WTC11 (cell line): ENCODE data around the gene POP5. TPM values are rescaled to one million over a fixed set of nuclear protein-coding genes. Genes with fewer than 3 reads are reported as not detected.

ENCODE experiments used
- AR ChIP-seq: fragments of 250-450 bp; sonication (Bioruptor Pico); IDR thresholded peaks from 2 replicates; pipeline ENCODE4 v1.9.0; 2021; ENCODE audit warnings: mild to moderate bottlenecking
- ATF2 ChIP-seq: sonication (generic); formaldehyde crosslinking; IDR thresholded peaks from 2 replicates; pipeline ENCODE4 v1.8.1; 2022; ENCODE audit warnings: low read depth, missing genetic modification reagents, borderline replicate concordance
- ATF6 ChIP-seq: sonication (generic); formaldehyde crosslinking; IDR thresholded peaks from 2 replicates; pipeline ENCODE4 v1.8.1; 2023; ENCODE audit warnings: mild to moderate bottlenecking, missing genetic modification reagents
- CTCF ChIP-seq: fragments of 200-600 bp; IDR thresholded peaks from 2 replicates; pipeline ENCODE4 v1.8.0; 2022; ENCODE audit warnings: antibody characterized with exemption
- E2F1 ChIP-seq: sonication (generic); formaldehyde crosslinking; IDR thresholded peaks from 2 replicates; pipeline ENCODE4 v1.8.0; 2022; ENCODE audit warnings: mild to moderate bottlenecking, missing genetic modification reagents
- ELF4 ChIP-seq: sonication (generic); formaldehyde crosslinking; IDR thresholded peaks from 2 replicates; pipeline ENCODE4 v1.8.1; 2022; ENCODE audit warnings: low read depth, mild to moderate bottlenecking, moderate library complexity, missing genetic modification reagents
- FOXK1 ChIP-seq: sonication (generic); formaldehyde crosslinking; IDR thresholded peaks from 2 replicates; pipeline ENCODE4 v1.8.0; 2022; ENCODE audit warnings: mild to moderate bottlenecking, moderate library complexity, missing genetic modification reagents
- FOXP4 ChIP-seq: sonication (generic); formaldehyde crosslinking; IDR thresholded peaks from 2 replicates; pipeline ENCODE4 v1.8.0; 2022; ENCODE audit warnings: mild to moderate bottlenecking, missing genetic modification reagents
- GRHL2 ChIP-seq: fragments of 250-450 bp; sonication (Bioruptor Pico); IDR thresholded peaks from 2 replicates; pipeline ENCODE4 v1.8.0; 2022; ENCODE audit warnings: mild to moderate bottlenecking, moderate library complexity; ENCODE audit not compliant: insufficient replicate concordance, severe bottlenecking
- JUN ChIP-seq: sonication (generic); formaldehyde crosslinking; IDR thresholded peaks from 2 replicates; pipeline ENCODE4 v1.8.0; 2023; ENCODE audit warnings: mild to moderate bottlenecking, missing genetic modification reagents
- MAX ChIP-seq: sonication (generic); formaldehyde crosslinking; IDR thresholded peaks from 2 replicates; pipeline ENCODE4 v1.8.0; 2022; ENCODE audit warnings: mild to moderate bottlenecking, missing genetic modification reagents
- NFATC4 ChIP-seq: fragments of 250-450 bp; sonication (Bioruptor Pico); IDR thresholded peaks from 2 replicates; pipeline ENCODE4 v1.9.0; 2021; ENCODE audit warnings: mild to moderate bottlenecking
- NFE2L1 ChIP-seq: sonication (generic); formaldehyde crosslinking; IDR thresholded peaks from 2 replicates; pipeline ENCODE4 v1.8.1; 2023; ENCODE audit warnings: missing genetic modification reagents
- NR3C1 ChIP-seq: sonication (generic); formaldehyde crosslinking; conservative IDR thresholded peaks from 2 replicates; pipeline ENCODE4 v1.8.1; 2023; ENCODE audit warnings: low read depth, mild to moderate bottlenecking, missing genetic modification reagents
- OVOL2 ChIP-seq: fragments of 250-450 bp; sonication (Bioruptor Pico); IDR thresholded peaks from 2 replicates; pipeline ENCODE4 v1.9.0; 2021; ENCODE audit warnings: mild to moderate bottlenecking, borderline replicate concordance
- SOX15 ChIP-seq: fragments of 250-450 bp; sonication (Bioruptor Pico); IDR thresholded peaks from 2 replicates; pipeline ENCODE4 v1.9.0; 2021; ENCODE audit warnings: mild to moderate bottlenecking
- TEAD1 ChIP-seq: sonication (generic); formaldehyde crosslinking; IDR thresholded peaks from 2 replicates; pipeline ENCODE4 v1.8.0; 2022; ENCODE audit warnings: mild to moderate bottlenecking, missing genetic modification reagents
- TEAD4 ChIP-seq: sonication (generic); formaldehyde crosslinking; IDR thresholded peaks from 2 replicates; pipeline ENCODE4 v1.8.0; 2022; ENCODE audit warnings: mild to moderate bottlenecking, missing genetic modification reagents
- ZBTB21 ChIP-seq: sonication (generic); formaldehyde crosslinking; IDR thresholded peaks from 2 replicates; pipeline ENCODE4 v1.8.1; 2023; ENCODE audit warnings: mild to moderate bottlenecking, missing genetic modification reagents, borderline replicate concordance
- ZMAT4 ChIP-seq: fragments of 250-450 bp; sonication (Bioruptor Pico); IDR thresholded peaks from 2 replicates; pipeline ENCODE4 v1.9.0; 2021; ENCODE audit warnings: mild to moderate bottlenecking
- ZNF232 ChIP-seq: sonication (generic); formaldehyde crosslinking; IDR thresholded peaks from 2 replicates; pipeline ENCODE4 v1.8.0; 2022; ENCODE audit warnings: mild to moderate bottlenecking, missing genetic modification reagents
- ZNF512 ChIP-seq: sonication (generic); formaldehyde crosslinking; IDR thresholded peaks from 2 replicates; pipeline ENCODE4 v1.8.1; 2022; ENCODE audit warnings: missing genetic modification reagents, borderline replicate concordance
- total RNA-seq: library from RNA; stranded (reverse); gene quantifications from 3 replicates; pipeline ENCODE4 v1.2.3, GENCODE V29; 2021

POP5 gene
- total RNA-seq, 1 experiment from 2014 or later = 54.7 TPM

- TF ChIP-seq ATF6 (CRISPR knock-in tag) (no peak), E2F1 (CRISPR knock-in tag) (peak; percentile 68; the same call in 1 of the 2 replicates), NFATC4 (CRISPR knock-in tag) (peak; percentile 59; the same call in 1 of the 2 replicates), NR3C1 (no peak), AR (CRISPR knock-in tag) (no peak), FOXP4 (peak; percentile 94), FOXK1 (CRISPR knock-in tag) (0 out of 2 replicates have a peak, but pooled peaks have one; percentile 45), SOX15 (CRISPR knock-in tag) (no peak), TEAD1 (CRISPR knock-in tag) (peak; percentile 82; the same call in 1 of the 2 replicates), CTCF (no peak), MAX (CRISPR knock-in tag) (peak; percentile 87), TEAD4 (CRISPR knock-in tag) (no peak), JUN (CRISPR knock-in tag) (0 out of 2 replicates have a peak, but pooled peaks have one; percentile 26), GRHL2 (CRISPR knock-in tag) (no peak), ZNF232 (CRISPR knock-in tag) (peak; percentile 87; the same call in 1 of the 2 replicates), ZNF512 (no peak), ZMAT4 (no peak), ZBTB21 (CRISPR knock-in tag) (no peak), ELF4 (no peak), ATF2 (CRISPR knock-in tag) (no peak), OVOL2 (CRISPR knock-in tag) (no peak), NFE2L1 (no peak)
These were observed at the start of gene POP5 (continued) for GRCh38 chr12:120580787-120581723.
